HG02884 (cell line): ENCODE data around the gene ERVK3-1.
"Not testable (repeated sequence)": the region's sequence is repeated elsewhere in the genome, so short reads cannot be mapped to it uniquely, and the experiment has no call there.

ENCODE experiments used
- ATAC-seq: cut with Tn5 transposase; IDR thresholded peaks from one replicate; pipeline ENCODE4 v1.9.1; 2021; ENCODE audit warnings: mild to moderate bottlenecking, moderate library complexity; ENCODE audit not compliant: unreplicated experiment

Gene ERVK3-1

DNA sequence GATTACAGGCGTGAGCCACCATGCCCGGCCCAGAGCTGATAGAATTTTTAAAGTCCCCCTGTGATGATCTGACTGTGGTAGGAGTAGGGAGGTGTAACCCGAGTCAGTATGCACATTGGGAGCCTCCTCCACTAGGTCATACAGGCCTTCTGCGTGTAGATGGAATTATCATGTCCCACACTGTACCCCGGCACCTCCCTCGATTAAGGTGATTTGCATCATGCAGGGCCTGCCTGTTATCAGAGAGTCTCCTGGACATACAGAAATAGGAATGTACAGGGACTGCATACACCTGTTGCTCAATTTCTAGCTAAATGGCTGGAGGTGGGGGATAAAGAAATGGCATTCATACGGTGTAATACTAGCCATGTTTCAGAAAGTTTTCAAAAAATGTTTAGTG, 922 bp upstream of the ERVK3-1 start:
- ATAC-seq, result no peak

DNA sequence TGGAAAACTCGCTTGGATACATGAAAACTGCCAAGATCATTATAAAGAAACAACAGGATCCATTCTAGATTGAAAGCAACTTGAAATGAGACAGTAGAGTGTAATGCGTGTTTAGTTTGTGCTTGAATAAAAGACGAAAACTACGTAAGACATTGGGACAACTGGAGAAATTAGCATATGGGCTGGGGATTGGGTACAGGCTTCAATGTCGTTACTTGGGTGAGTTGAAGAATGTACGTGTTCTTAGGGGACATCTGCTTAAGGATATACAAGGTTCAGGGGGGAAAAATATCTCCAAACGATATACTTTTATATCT, 471 bp upstream of the ERVK3-1 start:
- ATAC-seq, result peak; percentile 20

DNA sequence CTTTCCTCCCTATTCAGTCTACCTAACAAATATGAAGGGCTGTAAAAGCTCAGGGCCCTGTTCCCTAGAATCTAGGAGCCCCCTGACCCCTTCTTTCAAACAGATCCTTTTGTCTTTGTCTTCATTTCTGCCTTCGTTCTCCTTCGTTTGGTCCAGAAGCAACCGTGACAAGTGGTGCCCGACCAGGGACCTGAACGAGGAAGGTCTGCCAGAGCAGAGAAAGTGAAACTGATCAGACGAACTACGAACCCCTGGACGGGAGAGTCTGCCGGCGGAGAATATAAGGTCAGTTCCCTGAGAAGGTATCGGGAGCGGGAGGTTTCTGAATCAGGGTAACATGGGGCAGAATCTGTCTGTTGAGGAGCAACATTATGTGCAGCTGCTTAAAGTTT, 751 bp downstream of the ERVK3-1 start:
- ATAC-seq, result no peak

DNA sequence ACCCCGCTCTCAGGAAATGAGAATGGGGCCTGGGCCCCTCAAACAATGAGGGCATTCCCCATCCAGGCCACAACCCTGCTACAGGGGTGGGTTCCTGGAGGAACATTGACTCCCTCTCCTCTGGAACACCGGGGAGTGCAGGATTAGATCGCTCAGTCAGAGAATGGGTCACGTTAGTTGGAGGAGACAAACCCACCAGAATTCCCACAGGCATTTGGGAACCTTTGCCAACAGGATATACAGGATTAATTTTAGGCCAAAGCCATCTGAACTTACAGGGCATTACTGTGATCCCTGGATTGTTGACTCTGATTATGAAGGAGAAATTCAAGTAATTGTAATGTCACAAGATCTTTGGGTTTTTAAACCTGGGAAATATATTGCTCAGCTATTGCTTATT, 2.6 kb downstream of the ERVK3-1 start:
- no peak for ATAC-seq

- ATAC-seq, result not testable (repeated sequence)
These were observed 5.5 kb downstream of the ERVK3-1 start for GRCh38 chr19:58310685-58311084.

GRCh38 chr19:58311345-58311865, 6.2 kb downstream of the ERVK3-1 start:
- ATAC-seq, result no peak

- no peak for ATAC-seq
These were observed 10.4 kb downstream of the ERVK3-1 start for GRCh38 chr19:58315580-58315979.

DNA sequence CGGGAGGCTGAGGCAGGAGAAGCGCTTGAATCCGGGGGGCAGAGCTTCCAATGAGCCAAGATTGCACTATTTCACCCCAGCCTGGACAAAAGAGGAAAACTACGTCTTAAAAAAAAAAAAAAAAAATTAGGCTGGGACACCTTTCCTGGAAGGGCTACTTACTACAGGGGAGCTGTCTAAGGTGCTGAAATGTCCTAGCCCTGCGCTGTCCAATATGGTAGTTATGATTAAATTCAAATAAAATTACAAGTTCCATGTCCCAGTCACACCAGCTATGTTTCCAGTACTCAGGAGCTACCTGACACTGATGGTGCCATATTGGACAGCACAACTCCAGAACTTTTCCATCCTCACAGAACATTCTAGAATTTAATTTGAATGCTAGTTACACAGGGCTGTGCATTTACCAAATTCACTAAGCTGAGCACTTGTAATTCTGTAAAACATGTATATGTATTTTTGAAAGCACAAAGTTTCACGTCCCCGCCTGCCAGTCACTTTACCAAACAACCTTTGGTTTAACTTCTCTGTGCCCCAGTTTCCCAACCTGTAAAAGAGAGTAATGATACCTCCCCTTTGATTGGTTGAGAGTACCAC, 12.4 kb downstream of the ERVK3-1 start:
- ATAC-seq, result no peak

DNA sequence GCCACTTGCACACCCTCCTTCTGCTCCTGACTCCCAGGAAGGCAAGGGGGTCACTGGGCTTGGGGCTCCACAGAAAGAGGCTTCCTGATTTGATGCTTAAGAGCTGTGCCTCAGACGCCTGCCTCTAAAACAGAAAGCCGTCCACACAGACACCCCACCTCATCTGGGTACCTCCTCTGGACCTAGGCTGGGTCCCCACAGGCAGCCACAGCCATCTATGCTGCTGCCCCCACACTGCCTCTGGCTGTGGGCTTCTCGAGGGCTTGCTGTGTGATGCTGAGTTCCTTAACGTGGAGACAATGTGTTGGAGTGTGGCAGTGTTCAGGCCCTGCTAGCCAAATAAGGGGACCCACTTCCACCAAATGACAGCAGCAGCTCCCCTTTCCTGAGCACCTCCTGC, 13.1 kb downstream of the ERVK3-1 start:
- no peak for ATAC-seq

GRCh38 chr19:58319241-58319640, 14.1 kb downstream of the ERVK3-1 start:
- no peak for ATAC-seq

DNA sequence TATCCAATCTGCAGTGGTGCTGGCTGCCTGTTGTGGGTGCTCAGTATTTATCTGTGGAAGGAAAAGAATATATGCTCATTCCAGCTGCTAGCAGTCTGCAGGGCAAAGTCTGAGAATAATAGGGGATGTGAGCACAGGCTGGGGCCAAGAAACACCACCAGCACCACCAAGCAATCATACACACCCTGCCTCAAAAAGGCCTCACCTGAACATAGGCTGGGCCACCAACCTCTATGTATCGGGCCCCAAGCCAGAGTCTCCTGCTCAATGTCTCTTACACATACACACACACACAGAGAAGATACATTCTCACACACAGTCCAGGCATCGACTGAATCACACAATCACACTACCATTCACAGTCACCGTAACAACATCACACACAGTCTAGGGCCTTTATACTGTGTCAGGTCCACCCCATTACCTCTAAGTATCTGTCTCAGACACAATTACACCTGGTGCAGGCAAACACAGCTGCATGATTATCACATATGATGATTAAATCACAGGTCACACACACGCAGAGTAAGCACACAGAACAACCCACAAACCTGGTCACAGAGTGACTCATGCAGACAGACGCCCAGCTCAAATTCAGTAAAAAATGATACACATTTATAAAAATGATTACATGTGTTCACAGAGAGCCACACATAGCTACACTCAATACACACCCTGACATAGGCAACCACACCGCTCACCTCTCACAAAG, 20.3 kb downstream of the ERVK3-1 start:
- no peak for ATAC-seq

DNA sequence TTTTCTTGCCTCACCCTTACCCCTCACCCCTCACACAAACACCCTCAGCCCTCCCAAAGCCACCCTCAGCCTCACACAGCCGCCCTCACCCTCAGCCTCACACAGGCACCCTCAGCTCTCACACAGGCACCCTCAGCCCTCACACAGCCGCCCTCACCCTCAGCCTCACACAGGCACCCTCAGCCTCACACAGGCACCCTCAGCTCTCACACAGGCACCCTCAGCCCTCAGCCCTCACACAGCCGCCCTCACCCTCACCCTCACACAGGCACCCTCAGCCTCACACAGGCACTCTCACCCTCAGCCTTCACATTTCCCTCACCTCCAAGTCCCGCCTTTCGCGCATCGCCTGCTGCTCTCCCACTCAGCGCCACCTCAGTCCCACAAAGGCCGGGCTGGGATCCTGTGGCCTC, 21.3 kb downstream of the ERVK3-1 start:
- peak; percentile 21 for ATAC-seq

DNA sequence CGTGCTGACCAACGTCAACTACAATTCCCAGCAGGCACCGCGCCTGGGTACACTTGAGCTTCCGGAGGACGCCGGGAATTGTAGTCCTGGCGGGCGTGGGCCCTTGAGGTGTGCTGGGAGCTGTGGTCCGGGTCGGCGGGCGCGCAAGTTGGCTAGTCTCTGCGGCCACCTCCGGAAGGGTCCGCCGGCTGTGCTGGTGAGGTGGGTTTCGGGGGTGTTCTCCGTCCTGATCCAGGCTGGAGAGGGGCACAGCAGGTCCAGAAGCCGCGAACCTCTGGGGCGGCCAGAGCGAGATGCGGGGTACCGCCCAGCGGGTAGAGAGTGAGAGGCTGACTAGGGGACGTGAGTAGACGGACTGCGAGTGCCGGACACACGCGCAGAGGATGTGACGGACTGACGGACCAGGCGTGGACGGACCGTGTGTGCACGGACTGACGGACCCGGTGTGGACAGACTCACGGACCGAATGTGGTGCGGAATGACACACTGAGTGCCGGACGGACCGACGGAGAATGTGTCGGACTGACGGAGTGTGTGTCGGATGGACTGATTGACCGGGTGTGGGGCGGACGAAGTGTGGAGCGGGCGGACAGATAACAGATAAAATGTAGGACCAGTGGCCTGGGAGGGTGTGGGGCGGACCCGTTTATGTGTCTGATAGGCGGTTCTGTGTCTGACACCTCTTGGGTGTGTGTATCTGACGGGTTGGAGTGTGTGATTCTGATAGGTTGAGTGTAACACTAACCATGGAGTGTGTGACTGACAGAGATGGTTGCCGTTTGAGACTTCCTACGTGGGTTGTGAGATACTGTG, 21.9 kb downstream of the ERVK3-1 start, which contains the start of gene ZSCAN22:
TSS of gene ZSCAN22 (plus strand) at position 81 of the 813 bp plus-strand sequence. CDS start 7,809 bp downstream, outside the sequence.
- peak; percentile 81 for ATAC-seq

- no peak for ATAC-seq
These were observed 23.8 kb downstream of the ERVK3-1 start for GRCh38 chr19:58328999-58329398.

DNA sequence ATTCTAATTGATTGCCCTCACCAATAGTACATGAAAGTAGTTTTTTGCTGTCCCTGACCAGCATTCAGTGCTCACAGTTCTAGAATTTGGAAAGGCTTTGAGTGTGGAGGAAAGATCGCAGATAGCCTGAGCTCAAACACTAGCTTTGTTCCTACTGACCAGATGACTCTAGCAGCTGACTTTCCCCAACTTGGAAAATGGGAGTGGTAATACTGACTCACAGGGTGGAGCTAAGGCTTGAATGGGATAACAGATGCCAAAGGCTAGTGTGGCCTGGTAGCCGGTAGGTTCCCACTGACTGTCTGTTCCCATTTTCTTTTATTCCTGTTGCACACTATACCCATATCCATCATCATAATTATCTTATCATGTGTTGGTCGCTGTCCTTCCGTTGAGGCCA, 25.3 kb downstream of the ERVK3-1 start:
- ATAC-seq, result no peak

DNA sequence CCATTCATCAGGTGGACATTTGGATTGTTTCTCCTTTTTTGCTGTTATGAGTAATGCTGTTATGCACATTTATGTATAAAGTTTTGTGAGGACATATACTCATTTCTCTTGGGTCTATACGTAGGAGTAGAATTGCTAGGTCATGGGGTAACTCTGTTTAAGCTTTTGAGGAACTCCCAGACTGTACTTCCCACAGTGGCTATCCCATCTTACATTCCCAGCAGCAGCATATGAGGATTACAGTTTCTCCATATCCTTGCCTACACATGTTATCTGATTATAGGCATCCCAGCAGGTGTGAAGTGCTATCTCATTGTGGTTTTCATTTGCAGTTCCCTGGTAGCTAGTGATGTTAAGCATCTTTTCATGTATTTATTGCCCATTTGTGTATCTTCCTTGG, 27.5 kb downstream of the ERVK3-1 start:
- ATAC-seq, result no peak

DNA sequence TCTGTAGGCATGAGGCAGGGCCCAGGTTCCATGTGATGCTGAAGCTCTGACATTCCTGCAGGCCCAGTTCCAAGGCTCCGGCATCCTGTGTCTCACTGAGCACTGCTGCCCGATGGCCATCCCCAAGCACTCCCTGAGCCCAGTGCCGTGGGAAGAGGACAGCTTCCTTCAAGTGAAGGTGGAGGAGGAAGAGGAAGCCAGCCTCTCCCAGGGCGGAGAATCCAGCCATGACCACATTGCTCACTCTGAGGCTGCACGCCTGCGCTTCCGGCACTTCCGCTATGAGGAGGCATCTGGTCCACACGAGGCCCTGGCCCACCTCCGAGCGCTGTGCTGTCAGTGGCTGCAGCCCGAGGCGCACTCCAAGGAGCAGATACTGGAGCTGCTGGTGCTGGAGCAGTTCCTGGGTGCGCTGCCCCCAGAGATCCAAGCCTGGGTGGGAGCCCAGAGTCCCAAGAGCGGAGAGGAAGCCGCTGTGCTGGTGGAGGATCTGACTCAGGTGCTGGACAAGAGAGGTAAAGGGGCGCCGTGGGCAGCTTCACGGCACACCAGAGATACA, 29.6 kb downstream of the ERVK3-1 start:
- ATAC-seq, result no peak

GRCh38 chr19:58335630-58336029, 30.5 kb downstream of the ERVK3-1 start:
- no peak for ATAC-seq

- ATAC-seq, result no peak
These were observed 31.0 kb downstream of the ERVK3-1 start for GRCh38 chr19:58336216-58336615.

GRCh38 chr19:58336820-58337219, 31.6 kb downstream of the ERVK3-1 start:
- ATAC-seq, result no peak

- ATAC-seq, result no peak
These were observed 33.2 kb downstream of the ERVK3-1 start for GRCh38 chr19:58338336-58338735.
